Ascending aorta (tissue), 2 donors: ENCODE results near the gene POLR2L. TPM values are rescaled to one million over a fixed set of nuclear protein-coding genes. Genes with fewer than 3 reads are reported as not detected.

ENCODE experiments used
- DNase-seq, 2 donors: peaks; one replicate each; pipeline ENCODE4 v3.0.0-alpha.2; 2019; ENCODE audit warnings: low spot score in 2 of 2
- H3K27ac ChIP-seq, 2 donors: fragments of 200-600 bp; sonication (generic); one replicate each; pipeline ENCODE4 v1.5.1; 2016 to 2017; ENCODE audit warnings: mild to moderate bottlenecking in 1 of 2
- H3K27me3 ChIP-seq: fragments of 200-600 bp; sonication (generic); one replicate; pipeline ENCODE4 v1.5.1; 2017
- H3K36me3 ChIP-seq, 2 donors: fragments of 200-600 bp; sonication (generic); one replicate each; pipeline ENCODE4 v1.5.1; 2016
- H3K4me1 ChIP-seq, 2 donors: fragments of 200-600 bp; sonication (generic); one replicate each; pipeline ENCODE4 v1.5.1; 2016 to 2017; ENCODE audit warnings: mild to moderate bottlenecking in 1 of 2
- H3K4me3 ChIP-seq, 2 donors: fragments of 200-600 bp; sonication (generic); one replicate each; pipeline ENCODE4 v1.5.1; 2016 to 2017; ENCODE audit warnings: mild to moderate bottlenecking in 1 of 2
- H3K9me3 ChIP-seq, 2 donors: fragments of 200-600 bp; sonication (generic); one replicate each; pipeline ENCODE4 v1.5.1; 2016
- intact Hi-C: fragments of 100-400 bp; cut with DNase I; formaldehyde crosslinking; loops from one replicate; pipeline ENCODE4 v1.15.1; 2023
- total RNA-seq: library from RNA; depleted of rRNA; stranded (reverse); fragments of >200 nt; gene quantifications from one replicate; pipeline ENCODE4 v1.1.0, GENCODE V29; 2016
- TF ChIP-seq, protein P1 (sequence below), 3 experiments: fragments of 200-600 bp in 2 of 3; fragments of 450-650 bp in 1 of 3; sonication (generic) in 2 of 3; IDR thresholded peaks; one replicate each; pipeline ENCODE4 v1.5.1; 2016 to 2019; ENCODE audit warnings: antibody characterized with exemption in 3 of 3, mild to moderate bottlenecking in 1 of 3, moderate library complexity in 1 of 3

Gene POLR2L
- total RNA-seq, 1 donor from 2014 or later, result 141 TPM

DNA sequence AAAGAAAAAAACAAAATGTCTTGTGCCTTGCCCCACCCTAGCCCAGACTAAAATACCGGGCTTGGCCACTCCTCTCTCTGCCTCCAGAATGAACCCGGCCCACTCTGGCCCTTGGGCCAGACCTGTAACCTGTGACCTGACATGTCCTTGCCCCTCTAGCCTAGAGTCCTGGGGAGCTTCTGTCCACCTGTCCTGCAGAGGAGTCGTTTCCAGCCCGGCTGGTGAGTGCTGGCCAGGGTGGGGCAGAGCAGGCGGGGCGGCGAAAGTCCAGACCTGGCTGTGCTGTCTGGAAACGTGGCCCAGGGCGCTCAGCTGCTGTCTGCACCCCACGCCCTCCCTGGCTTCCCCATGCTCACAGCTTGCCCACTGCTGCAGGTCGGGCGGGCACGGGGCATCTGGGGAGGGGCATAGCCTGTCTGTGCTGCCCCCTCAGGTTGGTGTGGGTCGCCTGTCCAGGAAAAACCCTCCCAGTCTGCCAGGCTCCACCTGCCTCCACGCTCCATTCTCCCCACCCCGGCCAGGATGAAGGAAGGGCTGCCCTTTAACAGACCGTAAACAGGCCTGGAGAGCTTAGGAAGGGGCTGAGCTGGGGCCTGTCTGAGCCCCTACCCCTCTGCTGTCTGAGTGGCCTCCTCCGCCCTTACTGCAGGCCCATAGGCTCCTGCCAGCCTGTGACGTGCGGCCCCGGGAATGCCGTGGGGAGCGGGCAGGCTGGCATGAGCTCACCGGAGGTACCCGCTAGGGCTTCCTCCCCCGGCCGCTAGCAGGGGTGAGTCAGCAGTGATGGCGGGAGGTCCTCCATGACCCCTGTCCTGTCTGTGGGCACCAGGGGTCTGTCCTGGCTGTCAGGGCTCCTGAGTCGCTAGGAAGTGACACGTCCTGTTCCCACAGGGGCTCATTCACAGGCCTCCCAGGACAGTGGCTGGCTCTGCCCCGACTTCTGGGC, 7.7 kb downstream of the POLR2L start:
- Histone ChIP-seq H3K27ac (peak overlapping the region; percentile 81 to 95), H3K36me3 (peaks cover 37 to 39% of the 10 kb centered on the region in 2 donors), H3K27me3 (no peaks in the 10 kb centered on the region), H3K9me3 (no peaks in the 10 kb centered on the region), H3K4me3 (peak overlapping the region; percentile 67 to 84), H3K4me1 (peaks cover 10 to 48% of the 10 kb centered on the region in 2 donors)
- intact Hi-C loops, result loop anchor here (1.0 kb wide), 1 partner anchor 10 kb away; no protein-coding TSS in a partner anchor
- TF ChIP-seq, protein P1, sequence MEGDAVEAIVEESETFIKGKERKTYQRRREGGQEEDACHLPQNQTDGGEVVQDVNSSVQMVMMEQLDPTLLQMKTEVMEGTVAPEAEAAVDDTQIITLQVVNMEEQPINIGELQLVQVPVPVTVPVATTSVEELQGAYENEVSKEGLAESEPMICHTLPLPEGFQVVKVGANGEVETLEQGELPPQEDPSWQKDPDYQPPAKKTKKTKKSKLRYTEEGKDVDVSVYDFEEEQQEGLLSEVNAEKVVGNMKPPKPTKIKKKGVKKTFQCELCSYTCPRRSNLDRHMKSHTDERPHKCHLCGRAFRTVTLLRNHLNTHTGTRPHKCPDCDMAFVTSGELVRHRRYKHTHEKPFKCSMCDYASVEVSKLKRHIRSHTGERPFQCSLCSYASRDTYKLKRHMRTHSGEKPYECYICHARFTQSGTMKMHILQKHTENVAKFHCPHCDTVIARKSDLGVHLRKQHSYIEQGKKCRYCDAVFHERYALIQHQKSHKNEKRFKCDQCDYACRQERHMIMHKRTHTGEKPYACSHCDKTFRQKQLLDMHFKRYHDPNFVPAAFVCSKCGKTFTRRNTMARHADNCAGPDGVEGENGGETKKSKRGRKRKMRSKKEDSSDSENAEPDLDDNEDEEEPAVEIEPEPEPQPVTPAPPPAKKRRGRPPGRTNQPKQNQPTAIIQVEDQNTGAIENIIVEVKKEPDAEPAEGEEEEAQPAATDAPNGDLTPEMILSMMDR (IDR thresholded peaks at IDR 0.05), result no peak
- peak; percentile 79 to 95 for DNase-seq

DNA sequence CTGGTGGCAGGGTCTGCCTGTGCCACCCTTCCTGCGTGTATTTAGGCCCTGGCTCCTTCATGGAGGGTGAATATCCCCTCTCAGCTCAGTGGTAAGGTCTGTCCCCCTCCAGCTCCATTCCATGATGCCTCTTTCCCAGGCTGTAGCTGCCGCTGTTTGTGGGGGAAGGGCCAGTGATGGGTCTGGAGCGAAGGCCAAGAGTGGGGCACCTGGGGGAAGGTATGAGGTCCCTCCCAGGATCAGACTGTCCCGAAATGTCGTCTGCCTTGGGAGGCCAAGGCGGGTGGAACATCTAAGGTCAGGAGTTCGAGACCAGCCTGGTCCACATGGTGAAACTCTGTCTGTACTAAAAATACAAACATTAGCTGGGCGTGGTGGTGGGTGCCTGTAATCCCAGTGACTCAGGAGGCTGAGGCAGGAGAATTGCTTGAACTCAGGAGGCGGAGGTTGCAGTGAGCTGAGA, 8.4 kb downstream of the POLR2L start:
- TF ChIP-seq, protein P1 (IDR thresholded peaks at IDR 0.05), result no peak
- peaks cover 13 to 55% of the 10 kb centered on the region in 2 donors for H3K4me1 ChIP-seq

DNA sequence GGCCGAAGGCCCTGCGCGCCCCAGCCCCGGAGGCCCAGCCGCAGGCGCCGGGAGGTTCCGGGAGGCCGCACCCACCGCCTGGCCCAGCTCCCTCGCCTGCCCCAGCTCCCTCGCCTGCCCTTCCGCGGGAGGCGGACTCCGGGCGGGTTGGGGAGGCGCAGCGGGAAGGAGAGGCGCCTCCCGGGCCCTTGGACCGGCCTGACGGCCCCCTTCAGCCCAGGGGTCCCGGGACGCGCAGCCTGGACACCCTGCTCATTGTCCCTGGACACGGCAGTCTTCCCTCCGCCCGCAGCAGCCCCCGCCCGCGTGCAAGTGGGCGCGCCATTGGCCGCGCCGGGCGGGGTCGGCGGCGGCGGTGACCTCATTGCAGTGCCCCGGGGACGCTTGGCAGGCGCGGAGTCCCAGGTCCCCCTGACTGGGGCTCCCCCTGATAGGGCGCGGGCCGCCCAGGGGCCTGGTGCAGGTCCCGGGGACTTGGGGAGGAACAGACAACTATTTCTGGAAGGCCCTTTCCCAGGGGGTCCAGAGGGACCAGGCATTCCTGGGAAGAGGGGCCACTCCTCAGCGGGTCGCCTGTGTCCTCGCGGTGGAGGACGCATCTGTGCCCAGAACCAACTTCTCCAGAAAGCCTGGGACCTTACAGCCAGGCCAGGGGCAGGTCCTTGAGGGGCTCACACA, 9.1 kb downstream of the POLR2L start:
- H3K4me3 ChIP-seq, result peak overlapping the region; percentile 67 to 84
- peaks cover 24 to 25% of the 10 kb centered on the region in 2 donors for H3K36me3 ChIP-seq
- TF ChIP-seq, protein P1 (IDR thresholded peaks at IDR 0.05), result no peak
- H3K9me3 ChIP-seq, result no peaks in the 10 kb centered on the region
- intact Hi-C loops, result loop anchor here (1.0 kb wide), 1 partner anchor 24 kb away; the partner anchor contains the start of gene RPLP2
- H3K27me3 ChIP-seq, result no peaks in the 10 kb centered on the region
- DNase-seq, result peak in 1 of 2 donors; percentile 87
- H3K27ac ChIP-seq, result peak overlapping the region; percentile 81 to 95
- H3K4me1 ChIP-seq, result peaks cover 13 to 55% of the 10 kb centered on the region in 2 donors

More for the DNA sequence above, 8.4 kb downstream of the POLR2L start:
- H3K27me3 ChIP-seq, result no peaks in the 10 kb centered on the region
- H3K36me3 ChIP-seq, result peaks cover 30 to 31% of the 10 kb centered on the region in 2 donors
- DNase-seq, result peak in 1 of 2 donors; percentile 86
- H3K27ac ChIP-seq, result peak overlapping the region; percentile 81 to 95
- peak overlapping the region; percentile 67 to 84 for H3K4me3 ChIP-seq
- H3K9me3 ChIP-seq, result no peaks in the 10 kb centered on the region
- intact Hi-C loops, result loop anchor here (1.0 kb wide), 2 partner anchors 10 to 25 kb away; partner anchors contain the start of gene RPLP2

DNA sequence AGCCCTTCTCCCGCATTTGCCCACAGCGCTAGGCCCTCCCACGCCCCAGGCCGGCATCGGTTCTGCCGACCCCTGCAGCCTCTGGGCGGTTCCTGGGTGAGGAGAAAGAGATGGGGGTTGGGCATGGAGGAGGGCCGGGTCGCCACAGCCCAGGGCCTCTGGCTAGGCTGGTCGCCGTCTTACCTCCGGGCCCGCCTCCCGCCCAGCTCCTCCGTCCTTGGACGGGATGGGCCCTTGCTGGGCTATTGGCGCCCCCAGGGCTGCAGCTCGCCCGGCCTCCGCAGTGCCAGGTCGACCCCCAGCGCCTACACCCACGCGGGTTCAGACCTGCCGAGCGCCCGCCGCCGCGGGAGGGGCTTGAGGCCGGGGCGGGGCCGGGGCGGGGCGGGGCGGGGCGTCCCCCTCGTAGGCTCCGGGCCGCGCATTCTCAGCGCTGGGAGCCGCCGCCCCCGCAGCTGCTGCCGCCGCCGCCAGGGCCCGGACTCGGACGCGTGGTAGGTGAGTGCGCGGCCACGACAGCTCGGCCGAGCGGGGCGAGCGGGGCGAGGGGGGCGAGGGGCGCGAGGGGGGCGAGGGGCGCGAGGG, 9.7 kb downstream of the POLR2L start, which contains the start of gene CD151:
Gene CD151 (plus strand): TSS at position 424 of the 585 bp plus-strand sequence. CDS start 3,118 bp downstream, outside the sequence.
- intact Hi-C loops, result loop anchor here (1.0 kb wide), 2 partner anchors 13 to 23 kb away; partner anchors contain the start of gene RPLP2
- peak within 1 kb of the TSS; percentile 81 to 95 for H3K27ac ChIP-seq
- H3K4me1 ChIP-seq, result peaks cover 13 to 56% of the 10 kb centered on the region in 2 donors
- H3K36me3 ChIP-seq, result peaks cover 17 to 19% of the 10 kb centered on the region in 2 donors
- H3K27me3 ChIP-seq, result no peaks in the 10 kb centered on the region
- no peaks in the 10 kb centered on the region for H3K9me3 ChIP-seq
- DNase-seq, result peak in 1 of 2 donors; percentile 87
- H3K4me3 ChIP-seq, result peak within 1 kb of the TSS; percentile 67 to 84
- TF ChIP-seq, protein P1 (IDR thresholded peaks at IDR 0.05), result no peak
